ENCODE measurements around the gene MORN5.

DNA sequence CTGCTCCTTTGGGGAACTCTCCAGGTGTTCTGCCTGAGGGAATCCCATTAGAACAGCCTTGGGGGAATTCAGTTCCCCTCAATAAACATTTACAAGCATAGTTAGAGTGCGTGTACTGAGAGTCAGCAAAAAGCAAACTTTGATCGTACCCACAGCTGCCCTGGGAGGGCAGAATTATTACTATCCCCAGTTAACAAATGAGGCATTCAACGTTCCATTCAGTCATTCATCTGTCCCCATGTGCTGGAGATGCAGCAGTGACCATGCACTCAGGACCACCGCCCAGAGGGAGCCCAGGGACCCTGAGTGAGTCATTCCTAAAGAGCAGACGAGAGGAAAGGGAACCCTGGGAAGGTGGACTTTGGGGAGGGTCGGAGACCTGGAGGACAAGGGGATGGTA is 47.5 kb upstream of the MORN5 start:
- TF ChIP-seq TAF1 (IDR thresholded peaks at IDR 0.05; ENCODE audit: borderline replicate concordance, low read depth, low read length) (no peak), POLR2A (IDR thresholded peaks at IDR 0.05; ENCODE audit: low read depth, low read length) (no peak)
